ENCODE data around the gene CORO1A. TPM values are rescaled to one million over a fixed set of nuclear protein-coding genes. Genes with fewer than 3 reads are reported as not detected.
"Not testable (repeated sequence)": the region's sequence is repeated elsewhere in the genome, so short reads cannot be mapped to it uniquely, and the experiment has no call there.

The CORO1A gene
- total and polyA plus RNA-seq, 2 experiments from 2014 or later = 10.2 to 23.5 TPM

- TF ChIP-seq POLR2AphosphoS5 (IDR thresholded peaks at IDR 0.05; ENCODE audit: low read depth) (no peak), JUNB (IDR thresholded peaks at IDR 0.05; ENCODE audit: unreplicated experiment) (no peak), REST (IDR thresholded peaks at IDR 0.05; ENCODE audit: unreplicated experiment) (no peak), CREB1 (CRISPR knock-in tag; IDR thresholded peaks at IDR 0.05; ENCODE audit: low read depth) (no peak)
Observed at GRCh38 chr16:30187556-30187865, 4.1 kb downstream of the CORO1A start (continued).

- Mint-ChIP-seq H3K36me3 (ENCODE audit: low read depth) (no peaks in the 10 kb centered on the region), H3K4me3 (no peak overlapping the region), H3K27me3 (ENCODE audit: insufficient read depth, low read depth, poor library complexity) (peaks cover 11% of the 10 kb centered on the region), H3K4me1 (peaks cover 15% of the 10 kb centered on the region; the same call in 2 of the 3 replicates), H3K9me3 (no peaks in the 10 kb centered on the region), H3K27ac (no peak overlapping the region)
- Histone ChIP-seq H3K27ac (ENCODE audit: low read depth) (no peak overlapping the region), H3K4me3 (no peak overlapping the region), H3K4me1 (ENCODE audit: insufficient read depth) (peaks cover 4% of the 10 kb centered on the region; the same call in 1 of the 2 replicates), H3K27me3 (ENCODE audit: insufficient read depth) (no peaks in the 10 kb centered on the region), H3K4me2 (no peak overlapping the region), H2AFZ (no peak overlapping the region), H3F3A (replicated peaks; ENCODE audit: low read depth) (no peaks in the 10 kb centered on the region), H4K20me1 (replicated peaks; ENCODE audit: insufficient read depth) (no peaks in the 10 kb centered on the region), H3K79me2 (replicated peaks; ENCODE audit: insufficient read depth) (no peaks in the 10 kb centered on the region), H3K9me2 (ENCODE audit: insufficient read depth) (no peaks in the 10 kb centered on the region), H3K36me3 (ENCODE audit: insufficient read depth) (no peaks in the 10 kb centered on the region)
- ATAC-seq (no peak), DNase-seq (ENCODE audit: low spot score) (peak; percentile 3)
- TF ChIP-seq JUNB (IDR thresholded peaks at IDR 0.05; ENCODE audit: unreplicated experiment) (no peak), POLR2AphosphoS5 (IDR thresholded peaks at IDR 0.05; ENCODE audit: low read depth) (no peak), CTCF (conservative IDR thresholded peaks at IDR 0.05; ENCODE audit: low read depth in 2 of 2) (no peak), ZNF331 (CRISPR knock-in tag; IDR thresholded peaks at IDR 0.05; ENCODE audit: low read depth) (no peak)
Observed at GRCh38 chr16:30187971-30188561, 4.7 kb downstream of the CORO1A start.

- not testable (repeated sequence) for H3K27ac ChIP-seq (ENCODE audit: low read depth); H3K27me3 Mint-ChIP-seq (ENCODE audit: insufficient read depth, low read depth, poor library complexity); H3K9me3 Mint-ChIP-seq; ATAC-seq; H3K36me3 Mint-ChIP-seq (ENCODE audit: low read depth); H3K27ac Mint-ChIP-seq; H3K4me3 Mint-ChIP-seq; H3K4me1 ChIP-seq (ENCODE audit: insufficient read depth); H3K4me2 ChIP-seq; H3K36me3 ChIP-seq (ENCODE audit: insufficient read depth); H3K9me2 ChIP-seq (ENCODE audit: insufficient read depth); H3K79me2 ChIP-seq (replicated peaks; ENCODE audit: insufficient read depth); H3F3A ChIP-seq (replicated peaks; ENCODE audit: low read depth); H3K27me3 ChIP-seq (ENCODE audit: insufficient read depth); DNase-seq (ENCODE audit: low spot score); H4K20me1 ChIP-seq (replicated peaks; ENCODE audit: insufficient read depth); H2AFZ ChIP-seq; H3K4me1 Mint-ChIP-seq; H3K4me3 ChIP-seq
Observed at GRCh38 chr16:30191158-30191557, 7.8 kb downstream of the CORO1A start.

GRCh38 chr16:30193098-30193497 lies 9.7 kb downstream of the CORO1A start:
- H3K27me3 ChIP-seq (ENCODE audit: insufficient read depth); H3K4me2 ChIP-seq; H3K9me3 Mint-ChIP-seq; H3K27ac ChIP-seq (ENCODE audit: low read depth); H3K27ac Mint-ChIP-seq; H3K36me3 Mint-ChIP-seq (ENCODE audit: low read depth); H3K9me2 ChIP-seq (ENCODE audit: insufficient read depth); H3F3A ChIP-seq (replicated peaks; ENCODE audit: low read depth); H3K4me3 Mint-ChIP-seq; DNase-seq (ENCODE audit: low spot score); H3K27me3 Mint-ChIP-seq (ENCODE audit: insufficient read depth, low read depth, poor library complexity); H3K4me1 Mint-ChIP-seq; H3K4me1 ChIP-seq (ENCODE audit: insufficient read depth); H2AFZ ChIP-seq; H3K36me3 ChIP-seq (ENCODE audit: insufficient read depth); H4K20me1 ChIP-seq (replicated peaks; ENCODE audit: insufficient read depth); H3K79me2 ChIP-seq (replicated peaks; ENCODE audit: insufficient read depth); H3K4me3 ChIP-seq: not testable (repeated sequence)
- ATAC-seq = peak; percentile 44

GRCh38 chr16:30193615-30194014 lies 10.2 kb downstream of the CORO1A start, which contains the start of the genes BOLA2B and SLX1A:
BOLA2B (minus strand) TSS chr16:30193666; CDS start chr16:30193595, 71 bp downstream.
SLX1A (plus strand) TSS chr16:30193875; CDS start chr16:30194085, 210 bp downstream.
- not testable (repeated sequence) for H2AFZ ChIP-seq; DNase-seq (ENCODE audit: low spot score); H3K9me2 ChIP-seq (ENCODE audit: insufficient read depth); H3K4me3 Mint-ChIP-seq; H4K20me1 ChIP-seq (replicated peaks; ENCODE audit: insufficient read depth); H3K9me3 Mint-ChIP-seq; H3K36me3 Mint-ChIP-seq (ENCODE audit: low read depth); H3K4me1 ChIP-seq (ENCODE audit: insufficient read depth); H3K79me2 ChIP-seq (replicated peaks; ENCODE audit: insufficient read depth); H3K27ac Mint-ChIP-seq; H3K27me3 Mint-ChIP-seq (ENCODE audit: insufficient read depth, low read depth, poor library complexity); H3K36me3 ChIP-seq (ENCODE audit: insufficient read depth); H3F3A ChIP-seq (replicated peaks; ENCODE audit: low read depth); H3K27ac ChIP-seq (ENCODE audit: low read depth); H3K27me3 ChIP-seq (ENCODE audit: insufficient read depth); H3K4me1 Mint-ChIP-seq
- Histone ChIP-seq H3K4me2 (peak within 1 kb of the TSS; percentile 69; the same call in 1 of the 2 replicates), H3K4me3 (peak within 1 kb of the TSS; percentile 54; the same call in 1 of the 2 replicates)
- peak; percentile 85 for ATAC-seq

All from GM23338 (cell line).